H9 (cell line): ENCODE measurements around the gene KRTAP26-1. TPM values are rescaled to one million over a fixed set of nuclear protein-coding genes. Genes with fewer than 3 reads are reported as not detected.

Experiments
- DNase-seq: peaks from one replicate; pipeline ENCODE4 v3.0.0-alpha.2; 2017
- H2AFZ ChIP-seq: one replicate; pipeline ENCODE4 v1.6.1; 2013; ENCODE audit warnings: mild to moderate bottlenecking, low read length, control low read depth, moderate library complexity
- H2AK5ac ChIP-seq: 2 replicates; pipeline ENCODE4 v1.6.1; 2013; ENCODE audit warnings: low read length, control low read depth, mixed read lengths; ENCODE audit not compliant: insufficient read length
- H2BK120ac ChIP-seq: one replicate; pipeline ENCODE4 v1.6.1; 2013; ENCODE audit warnings: low read depth, mild to moderate bottlenecking, low read length, control low read depth, inconsistent platforms; ENCODE audit not compliant: poor library complexity, severe bottlenecking
- H2BK12ac ChIP-seq: 2 replicates; pipeline ENCODE4 v1.6.1; 2013; ENCODE audit warnings: low read length, control low read depth, mixed read lengths, low read depth; ENCODE audit not compliant: insufficient read length
- H2BK15ac ChIP-seq: 2 replicates; pipeline ENCODE4 v1.6.1; 2013; ENCODE audit warnings: low read depth, low read length, control low read depth
- H2BK20ac ChIP-seq: one replicate; pipeline ENCODE4 v1.6.1; 2013; ENCODE audit warnings: low read depth, mild to moderate bottlenecking, low read length, control low read depth, inconsistent platforms; ENCODE audit not compliant: poor library complexity, severe bottlenecking
- H2BK5ac ChIP-seq: 2 replicates; pipeline ENCODE4 v1.6.1; 2013; ENCODE audit warnings: low read length, control low read depth, mixed read lengths; ENCODE audit not compliant: insufficient read length
- H3K14ac ChIP-seq: 2 replicates; pipeline ENCODE4 v1.6.1; 2013; ENCODE audit warnings: low read length, control low read depth; ENCODE audit not compliant: insufficient read depth
- H3K18ac ChIP-seq: 2 replicates; pipeline ENCODE4 v1.6.1; 2013; ENCODE audit warnings: low read depth, mild to moderate bottlenecking, mixed read lengths, low read length, control low read depth; ENCODE audit not compliant: insufficient read length
- H3K23ac ChIP-seq: 2 replicates; pipeline ENCODE4 v1.6.1; 2013; ENCODE audit warnings: low read length, control low read depth, mixed read lengths, low read depth; ENCODE audit not compliant: insufficient read length
- H3K23me2 ChIP-seq: 2 replicates; pipeline ENCODE4 v1.6.1; 2013; ENCODE audit warnings: low read depth, mild to moderate bottlenecking, mixed read lengths, low read length, control low read depth; ENCODE audit not compliant: insufficient read length, poor library complexity, severe bottlenecking
- H3K27ac ChIP-seq: 2 replicates; pipeline ENCODE4 v1.5.1; 2013; ENCODE audit warnings: low read length, control low read depth, mixed read lengths, low read depth; ENCODE audit not compliant: insufficient read length
- H3K27me3 ChIP-seq: 2 replicates; pipeline ENCODE4 v1.6.1; 2013; ENCODE audit warnings: low read length, control low read depth, inconsistent platforms; ENCODE audit not compliant: insufficient read depth
- H3K4ac ChIP-seq: 2 replicates; pipeline ENCODE4 v1.6.1; 2013; ENCODE audit warnings: low read depth, mild to moderate bottlenecking, control low read depth, inconsistent platforms, low read length, moderate library complexity
- H3K4me1 ChIP-seq: 2 replicates; pipeline ENCODE4 v1.6.1; 2013; ENCODE audit warnings: low read length, control low read depth, inconsistent platforms; ENCODE audit not compliant: insufficient read depth
- H3K4me2 ChIP-seq: 2 replicates; pipeline ENCODE4 v1.6.1; 2013; ENCODE audit warnings: low read length, control low read depth, mixed read lengths; ENCODE audit not compliant: insufficient read length, insufficient read depth
- H3K56ac ChIP-seq: 2 replicates; pipeline ENCODE4 v1.6.1; 2013; ENCODE audit warnings: low read depth, mild to moderate bottlenecking, mixed read lengths, low read length, control low read depth; ENCODE audit not compliant: insufficient read length
- H3K79me1 ChIP-seq: 2 replicates; pipeline ENCODE4 v1.6.1; 2013; ENCODE audit warnings: low read depth, mild to moderate bottlenecking, moderate library complexity, low read length, control low read depth, inconsistent platforms; ENCODE audit not compliant: insufficient read depth, poor library complexity, severe bottlenecking
- H3K79me2 ChIP-seq: 2 replicates; pipeline ENCODE4 v1.6.1; 2013; ENCODE audit warnings: low read length, control low read depth, inconsistent platforms; ENCODE audit not compliant: insufficient read depth
- H3K9ac ChIP-seq: 2 replicates; pipeline ENCODE4 v1.6.1; 2013; ENCODE audit warnings: low read length, control low read depth, mixed read lengths; ENCODE audit not compliant: insufficient read length; ENCODE audit errors: extremely low read depth
- H3K9me3 ChIP-seq: one replicate; pipeline ENCODE4 v1.6.1; 2013; ENCODE audit warnings: low read depth, low read length, inconsistent platforms; ENCODE audit not compliant: control insufficient read depth
- H3T11ph ChIP-seq: one replicate; pipeline ENCODE4 v1.6.1; 2013; ENCODE audit warnings: mild to moderate bottlenecking, low read length, control low read depth, inconsistent platforms
- H4K20me1 ChIP-seq: one replicate; pipeline ENCODE4 v1.6.1; 2013; ENCODE audit not compliant: control insufficient read depth, insufficient read length, insufficient read depth
- H4K5ac ChIP-seq: 2 replicates; pipeline ENCODE4 v1.6.1; 2013; ENCODE audit warnings: low read depth, mild to moderate bottlenecking, mixed read lengths, low read length, control low read depth; ENCODE audit not compliant: insufficient read length
- H4K8ac ChIP-seq: replicated peaks from 2 replicates; pipeline ENCODE4 v1.6.1; 2013; ENCODE audit warnings: low read length, control low read depth, mixed read lengths, low read depth; ENCODE audit not compliant: insufficient read length
- H4K91ac ChIP-seq: 2 replicates; pipeline ENCODE4 v1.6.1; 2013; ENCODE audit warnings: low read depth, mild to moderate bottlenecking, moderate library complexity, mixed read lengths, low read length, control low read depth; ENCODE audit not compliant: insufficient read length
- H3K27ac Mint-ChIP-seq, 3 experiments: 2 replicates in 2 of 3; 3 replicates in 1 of 3; pipeline ENCODE4 v1.8.0; 2020 to 2021; ENCODE audit warnings: mixed read lengths in 3 of 3, mild to moderate bottlenecking in 1 of 3, moderate library complexity in 1 of 3
- H3K27me3 Mint-ChIP-seq: 2 replicates; pipeline ENCODE4 v1.8.0; 2021; ENCODE audit warnings: low read depth, mild to moderate bottlenecking, moderate library complexity, mixed read lengths
- H3K36me3 Mint-ChIP-seq, 3 experiments: 2 replicates in 2 of 3; 3 replicates in 1 of 3; pipeline ENCODE4 v1.8.0; 2020 to 2021; ENCODE audit warnings: low read depth in 3 of 3, mixed read lengths in 3 of 3; ENCODE audit not compliant: insufficient read depth in 1 of 3
- H3K4me1 Mint-ChIP-seq, 2 experiments: 2 replicates each; pipeline ENCODE4 v1.8.0; 2020; ENCODE audit warnings: mixed read lengths in 2 of 2
- H3K4me3 Mint-ChIP-seq, 2 experiments: 2 replicates in 1 of 2; 3 replicates in 1 of 2; pipeline ENCODE4 v1.8.0; 2020 to 2021; ENCODE audit warnings: mild to moderate bottlenecking in 2 of 2, mixed read lengths in 2 of 2, moderate library complexity in 1 of 2
- H3K9me3 Mint-ChIP-seq, 2 experiments: 2 replicates in 1 of 2; 3 replicates in 1 of 2; pipeline ENCODE4 v1.8.0; 2020; ENCODE audit warnings: mild to moderate bottlenecking in 2 of 2, mixed read lengths in 2 of 2, moderate library complexity in 1 of 2
- WGBS: extraction: QIAGEN DNeasy Blood & Tissue Kit; methylation state at CpG from one replicate; pipeline ENCODE4 v1.1.7; 2013; ENCODE audit warnings: missing lambda C conversion rate, low lambda C conversion rate, mixed read lengths; ENCODE audit not compliant: insufficient read length; ENCODE audit errors: extremely low coverage; 5-methylcytosine and 5-hydroxymethylcytosine counted together
- total RNA-seq: library from RNA; stranded (reverse); gene quantifications from 2 replicates; pipeline ENCODE4 v1.2.1, GENCODE V29; 2021
- TF ChIP-seq, protein P1 (sequence below): fragments of 200-600 bp; sonication (generic); conservative IDR thresholded peaks from 3 replicates; pipeline ENCODE4 v1.8.0; 2021; ENCODE audit warnings: antibody characterized with exemption, mild to moderate bottlenecking

The KRTAP26-1 gene
- total RNA-seq, 1 experiment from 2014 or later: not detected

GRCh38 chr21:30336596-30336995 is 16.5 kb upstream of the KRTAP26-1 start:
- H4K91ac ChIP-seq: no peak overlapping the region
- H2BK5ac ChIP-seq: no peak overlapping the region
- H2BK12ac ChIP-seq: no peak overlapping the region
- H3K4me1 Mint-ChIP-seq: no peaks in the 10 kb centered on the region
- H3K27me3 ChIP-seq: no peaks in the 10 kb centered on the region; the same call in 1 of the 2 replicates
- no peak overlapping the region for H3K27ac ChIP-seq
- no peaks in the 10 kb centered on the region for H3K23me2 ChIP-seq
- no CpG with 5 or more reads among the region's 2 CpGs for WGBS
- H3K79me1 ChIP-seq: no peaks in the 10 kb centered on the region
- no peak overlapping the region for H2AFZ ChIP-seq
- TF ChIP-seq, protein P1, sequence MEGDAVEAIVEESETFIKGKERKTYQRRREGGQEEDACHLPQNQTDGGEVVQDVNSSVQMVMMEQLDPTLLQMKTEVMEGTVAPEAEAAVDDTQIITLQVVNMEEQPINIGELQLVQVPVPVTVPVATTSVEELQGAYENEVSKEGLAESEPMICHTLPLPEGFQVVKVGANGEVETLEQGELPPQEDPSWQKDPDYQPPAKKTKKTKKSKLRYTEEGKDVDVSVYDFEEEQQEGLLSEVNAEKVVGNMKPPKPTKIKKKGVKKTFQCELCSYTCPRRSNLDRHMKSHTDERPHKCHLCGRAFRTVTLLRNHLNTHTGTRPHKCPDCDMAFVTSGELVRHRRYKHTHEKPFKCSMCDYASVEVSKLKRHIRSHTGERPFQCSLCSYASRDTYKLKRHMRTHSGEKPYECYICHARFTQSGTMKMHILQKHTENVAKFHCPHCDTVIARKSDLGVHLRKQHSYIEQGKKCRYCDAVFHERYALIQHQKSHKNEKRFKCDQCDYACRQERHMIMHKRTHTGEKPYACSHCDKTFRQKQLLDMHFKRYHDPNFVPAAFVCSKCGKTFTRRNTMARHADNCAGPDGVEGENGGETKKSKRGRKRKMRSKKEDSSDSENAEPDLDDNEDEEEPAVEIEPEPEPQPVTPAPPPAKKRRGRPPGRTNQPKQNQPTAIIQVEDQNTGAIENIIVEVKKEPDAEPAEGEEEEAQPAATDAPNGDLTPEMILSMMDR: no peak
- no peak overlapping the region for H2BK20ac ChIP-seq
- H3K4me1 ChIP-seq: no peaks in the 10 kb centered on the region
- no peak overlapping the region for H2BK15ac ChIP-seq
- no peak overlapping the region for H3T11ph ChIP-seq
- H3K27ac Mint-ChIP-seq: no peak overlapping the region
- H3K9me3 Mint-ChIP-seq: no peaks in the 10 kb centered on the region
- no peak overlapping the region for H3K9ac ChIP-seq
- no peak overlapping the region for H2AK5ac ChIP-seq
- no peaks in the 10 kb centered on the region for H3K36me3 Mint-ChIP-seq
- H3K79me2 ChIP-seq: no peaks in the 10 kb centered on the region; the same call in 1 of the 2 replicates
- H4K8ac ChIP-seq: no peak overlapping the region
- no peak for DNase-seq
- H3K4me3 Mint-ChIP-seq: no peak overlapping the region
- H3K14ac ChIP-seq: no peak overlapping the region
- H3K56ac ChIP-seq: no peak overlapping the region
- no peak overlapping the region for H3K18ac ChIP-seq
- H4K5ac ChIP-seq: no peak overlapping the region
- H3K23ac ChIP-seq: no peak overlapping the region
- H3K9me3 ChIP-seq: no peaks in the 10 kb centered on the region
- H3K4me2 ChIP-seq: no peak overlapping the region
- no peak overlapping the region for H3K4ac ChIP-seq
- H4K20me1 ChIP-seq: no peaks in the 10 kb centered on the region
- no peaks in the 10 kb centered on the region for H3K27me3 Mint-ChIP-seq
- H2BK120ac ChIP-seq: no peak overlapping the region
